ENCODE data around the gene VAMP2.

Gene VAMP2

DNA sequence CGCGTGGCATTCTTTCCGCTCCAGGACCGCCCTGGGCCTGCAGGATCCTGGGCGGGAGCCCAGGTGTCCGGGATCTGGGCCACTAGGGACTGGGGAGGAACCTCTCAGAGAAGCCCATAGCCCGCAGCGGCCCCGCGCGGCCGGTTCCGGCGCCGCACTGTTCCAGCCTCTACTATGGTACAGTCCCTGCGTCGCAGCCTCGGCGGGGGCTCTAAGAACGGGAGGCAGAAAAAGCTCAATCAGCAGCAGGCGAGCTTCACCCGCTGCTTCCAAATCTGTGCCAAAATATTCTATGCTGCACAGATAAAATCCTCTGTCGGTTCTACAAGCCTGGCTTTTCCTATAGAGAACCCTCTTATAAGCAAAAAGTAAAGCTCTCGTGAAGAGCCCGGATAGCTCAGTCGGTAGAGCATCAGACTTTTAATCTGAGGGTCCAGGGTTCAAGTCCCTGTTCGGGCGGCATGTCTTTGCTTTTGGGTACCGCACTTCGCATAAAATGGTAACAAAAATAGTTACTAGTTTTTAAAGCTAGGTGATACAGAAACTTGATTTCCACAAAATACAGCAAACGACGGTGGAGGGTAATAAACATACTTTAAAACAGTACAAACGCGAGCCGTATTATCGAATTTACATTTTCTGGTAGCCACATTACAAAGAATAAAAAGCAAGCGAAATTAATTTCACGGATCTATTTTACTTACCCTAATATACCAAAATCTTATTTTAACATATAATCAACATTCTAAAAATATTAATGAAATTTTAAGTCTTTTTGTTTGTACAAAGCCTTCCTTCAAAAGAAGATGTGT is 43.8 kb downstream of the VAMP2 start (continued):
- TF ChIP-seq ZNF140 (tag by site-specific recombination; IDR thresholded peaks at IDR 0.05) = no peak
- no peak for TF ChIP-seq ZNF266 (tag by site-specific recombination; IDR thresholded peaks at IDR 0.05; ENCODE audit: low read depth)
- peak; percentile 82 for TF ChIP-seq PATZ1 (tag by site-specific recombination; IDR thresholded peaks at IDR 0.05)
- TF ChIP-seq ZFP69B (tag by site-specific recombination; IDR thresholded peaks at IDR 0.05) = peak; percentile 20; the same call in 1 of the 2 replicates
- peak; percentile 39; the same call in 1 of the 2 replicates for TF ChIP-seq GLIS1 (tag by site-specific recombination; IDR thresholded peaks at IDR 0.05)
- peak; percentile 80; the same call in 1 of the 2 replicates for TF ChIP-seq ZNF561 (tag by site-specific recombination; IDR thresholded peaks at IDR 0.05; ENCODE audit: borderline replicate concordance)
- peak; percentile 50 for TF ChIP-seq ZNF501 (tag by site-specific recombination; IDR thresholded peaks at IDR 0.05)
- TF ChIP-seq, protein P1, sequence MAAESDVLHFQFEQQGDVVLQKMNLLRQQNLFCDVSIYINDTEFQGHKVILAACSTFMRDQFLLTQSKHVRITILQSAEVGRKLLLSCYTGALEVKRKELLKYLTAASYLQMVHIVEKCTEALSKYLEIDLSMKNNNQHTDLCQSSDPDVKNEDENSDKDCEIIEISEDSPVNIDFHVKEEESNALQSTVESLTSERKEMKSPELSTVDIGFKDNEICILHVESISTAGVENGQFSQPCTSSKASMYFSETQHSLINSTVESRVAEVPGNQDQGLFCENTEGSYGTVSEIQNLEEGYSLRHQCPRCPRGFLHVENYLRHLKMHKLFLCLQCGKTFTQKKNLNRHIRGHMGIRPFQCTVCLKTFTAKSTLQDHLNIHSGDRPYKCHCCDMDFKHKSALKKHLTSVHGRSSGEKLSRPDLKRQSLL (tag by site-specific recombination; IDR thresholded peaks at IDR 0.05) = peak; percentile 6; the same call in 1 of the 2 replicates
- TF ChIP-seq, protein P2, sequence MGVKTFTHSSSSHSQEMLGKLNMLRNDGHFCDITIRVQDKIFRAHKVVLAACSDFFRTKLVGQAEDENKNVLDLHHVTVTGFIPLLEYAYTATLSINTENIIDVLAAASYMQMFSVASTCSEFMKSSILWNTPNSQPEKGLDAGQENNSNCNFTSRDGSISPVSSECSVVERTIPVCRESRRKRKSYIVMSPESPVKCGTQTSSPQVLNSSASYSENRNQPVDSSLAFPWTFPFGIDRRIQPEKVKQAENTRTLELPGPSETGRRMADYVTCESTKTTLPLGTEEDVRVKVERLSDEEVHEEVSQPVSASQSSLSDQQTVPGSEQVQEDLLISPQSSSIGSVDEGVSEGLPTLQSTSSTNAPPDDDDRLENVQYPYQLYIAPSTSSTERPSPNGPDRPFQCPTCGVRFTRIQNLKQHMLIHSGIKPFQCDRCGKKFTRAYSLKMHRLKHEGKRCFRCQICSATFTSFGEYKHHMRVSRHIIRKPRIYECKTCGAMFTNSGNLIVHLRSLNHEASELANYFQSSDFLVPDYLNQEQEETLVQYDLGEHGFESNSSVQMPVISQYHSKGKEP (tag by site-specific recombination; IDR thresholded peaks at IDR 0.05) = peak; percentile 76
- TF ChIP-seq ZBTB10 (tag by site-specific recombination; IDR thresholded peaks at IDR 0.05) = no peak; the same call in 1 of the 2 replicates
- TF ChIP-seq ZNF654 (tag by site-specific recombination; IDR thresholded peaks at IDR 0.05; ENCODE audit: low read depth) = peak; percentile 40
- TF ChIP-seq IKZF3 (tag by site-specific recombination; IDR thresholded peaks at IDR 0.05) = peak; percentile 74; the same call in 1 of the 2 replicates
- no peak for TF ChIP-seq ZNF302 (tag by site-specific recombination; IDR thresholded peaks at IDR 0.05; ENCODE audit: low read depth)
- no peak for TF ChIP-seq ZNF585B (tag by site-specific recombination; IDR thresholded peaks at IDR 0.05)
- peak; percentile 38 for TF ChIP-seq ZNF394 (tag by site-specific recombination; IDR thresholded peaks at IDR 0.05; ENCODE audit: borderline replicate concordance)
- no peak for TF ChIP-seq ELK4 (IDR thresholded peaks at IDR 0.05; ENCODE audit: borderline replicate concordance, low read depth, low read length)
- no peak for TF ChIP-seq ZNF549 (tag by site-specific recombination; IDR thresholded peaks at IDR 0.05)
- TF ChIP-seq ZNF324 (tag by site-specific recombination; IDR thresholded peaks at IDR 0.05) = peak; percentile 55
- peak; percentile 77 for TF ChIP-seq ZBTB48 (tag by site-specific recombination; IDR thresholded peaks at IDR 0.05)
- TF ChIP-seq, protein P3, sequence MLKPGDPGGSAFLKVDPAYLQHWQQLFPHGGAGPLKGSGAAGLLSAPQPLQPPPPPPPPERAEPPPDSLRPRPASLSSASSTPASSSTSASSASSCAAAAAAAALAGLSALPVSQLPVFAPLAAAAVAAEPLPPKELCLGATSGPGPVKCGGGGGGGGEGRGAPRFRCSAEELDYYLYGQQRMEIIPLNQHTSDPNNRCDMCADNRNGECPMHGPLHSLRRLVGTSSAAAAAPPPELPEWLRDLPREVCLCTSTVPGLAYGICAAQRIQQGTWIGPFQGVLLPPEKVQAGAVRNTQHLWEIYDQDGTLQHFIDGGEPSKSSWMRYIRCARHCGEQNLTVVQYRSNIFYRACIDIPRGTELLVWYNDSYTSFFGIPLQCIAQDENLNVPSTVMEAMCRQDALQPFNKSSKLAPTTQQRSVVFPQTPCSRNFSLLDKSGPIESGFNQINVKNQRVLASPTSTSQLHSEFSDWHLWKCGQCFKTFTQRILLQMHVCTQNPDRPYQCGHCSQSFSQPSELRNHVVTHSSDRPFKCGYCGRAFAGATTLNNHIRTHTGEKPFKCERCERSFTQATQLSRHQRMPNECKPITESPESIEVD (tag by site-specific recombination; IDR thresholded peaks at IDR 0.05) = peak; percentile 53
- TF ChIP-seq ZNF18 (tag by site-specific recombination; IDR thresholded peaks at IDR 0.05) = no peak
- TF ChIP-seq ZNF24 (tag by site-specific recombination; IDR thresholded peaks at IDR 0.05) = peak; percentile 82; the same call in 1 of the 2 replicates
- TF ChIP-seq ZNF513 (tag by site-specific recombination; IDR thresholded peaks at IDR 0.05) = peak; percentile 44; the same call in 1 of the 2 replicates

All from HEK293 (cell line).